HepG2 (cell line): Measurements from ENCODE around the gene LYRM4. TPM values are rescaled to one million over a fixed set of nuclear protein-coding genes. Genes with fewer than 3 reads are reported as not detected.

ENCODE experiments used
- ATAC-seq: fragments of 200-7000 bp; cut with Tn5 transposase; 3 replicates; pipeline ENCODE4 v1.9.1; 2020; ENCODE audit warnings: mild to moderate bottlenecking, moderate library complexity
- BruUV-seq: library from RNA; stranded (reverse); fragments of 400-500 nt; replicated peaks from 2 replicates; lab custom pipeline; 2021; lab: Mats Ljungman, UMichigan
- CTCF ChIA-PET: fragments of 300-600 bp; formaldehyde crosslinking; extraction: SDS; loops from one replicate; lab custom pipeline; 2021; ENCODE audit warnings: low total read pairs, inconsistent platforms, low intra/inter-chr PET ratio; lab: Yijun Ruan, JAX
- POLR2A ChIA-PET: fragments of 350-600 bp; sonication (Branson Sonifier 250); formaldehyde crosslinking; loops from one replicate; lab custom pipeline; 2020; ENCODE audit warnings: antibody characterized with exemption, inconsistent platforms; lab: Yijun Ruan, JAX
- DNase-seq: peaks from one replicate; pipeline ENCODE4 v3.0.0-alpha.2; 2015; ENCODE audit warnings: low spot score
- FAIRE-seq: peaks from 3 replicates; lab custom pipeline; 2011; peaks lifted over from hg19 to GRCh38; lab: Jason Lieb, UNC
- H2AFZ ChIP-seq: one replicate; pipeline ENCODE4 v1.6.1; 2011; ENCODE audit warnings: low read length, inconsistent platforms
- H3K27ac ChIP-seq: fragments of 300-600 bp; 3 replicates; pipeline ENCODE4 v1.8.0; 2011; ENCODE audit warnings: mixed run types, mild to moderate bottlenecking, mixed read lengths, low read length, inconsistent platforms; ENCODE audit not compliant: insufficient read depth; ENCODE audit errors: extremely low read length
- H3K27me3 ChIP-seq, 2 experiments: fragments of 200-600 bp in 1 of 2; 2 replicates in 1 of 2; 3 replicates in 1 of 2; pipeline versions ENCODE4 v1.6.0 to v1.8.0; 2011; ENCODE audit warnings: low read length in 2 of 2, mild to moderate bottlenecking in 2 of 2, moderate library complexity in 2 of 2, inconsistent platforms in 1 of 2; ENCODE audit not compliant: insufficient read depth in 2 of 2, control insufficient read depth in 1 of 2
- H3K36me3 ChIP-seq, 2 experiments: fragments of 200-600 bp in 1 of 2; replicated peaks in 1 of 2; 2 replicates in 1 of 2; 3 replicates in 1 of 2; pipeline versions ENCODE4 v1.5.1 to v1.8.0; 2011; ENCODE audit warnings: low read length in 2 of 2, inconsistent platforms in 1 of 2; ENCODE audit not compliant: insufficient read depth in 2 of 2, control insufficient read depth in 1 of 2
- H3K4me1 ChIP-seq: 2 replicates; pipeline ENCODE4 v1.5.1; 2012; ENCODE audit warnings: low read length, inconsistent platforms; ENCODE audit not compliant: insufficient read depth
- H3K4me2 ChIP-seq: 2 replicates; pipeline ENCODE4 v1.6.0; 2011; ENCODE audit warnings: low read depth, low read length, inconsistent platforms
- H3K4me3 ChIP-seq, 3 experiments: fragments of 200-600 bp in 1 of 3; sonication (generic), shearing (Covaris generic) in 1 of 3; replicated peaks in 1 of 3; 2 replicates each; pipeline ENCODE4 v1.5.1; 2011 to 2016; ENCODE audit warnings: low read length in 3 of 3, inconsistent platforms in 2 of 3, low read depth in 2 of 3, mild to moderate bottlenecking in 2 of 3, control low read depth in 1 of 3, mixed read lengths in 1 of 3; ENCODE audit not compliant: insufficient read depth in 1 of 3
- H3K79me2 ChIP-seq: one replicate; pipeline ENCODE4 v1.6.1; 2011; ENCODE audit warnings: low read length, inconsistent platforms; ENCODE audit not compliant: insufficient read depth
- H3K9ac ChIP-seq: 2 replicates; pipeline ENCODE4 v1.6.0; 2011; ENCODE audit warnings: mild to moderate bottlenecking, low read depth, low read length, inconsistent platforms; ENCODE audit not compliant: insufficient read depth
- H3K9me3 ChIP-seq: 2 replicates; pipeline ENCODE4 v1.5.1; 2012; ENCODE audit warnings: mild to moderate bottlenecking, low read length
- H4K20me1 ChIP-seq: 2 replicates; pipeline ENCODE4 v1.6.0; 2011; ENCODE audit warnings: inconsistent platforms, mild to moderate bottlenecking, low read length, moderate library complexity; ENCODE audit not compliant: insufficient read depth
- HIVEP1 ChIP-seq: sonication (generic); formaldehyde crosslinking; IDR thresholded peaks from 2 replicates; pipeline ENCODE4 v1.4.0; 2020; ENCODE audit warnings: mild to moderate bottlenecking, missing genetic modification reagents
- ISL2 ChIP-seq: sonication (generic); formaldehyde crosslinking; IDR thresholded peaks from 2 replicates; pipeline ENCODE4 v1.5.0; 2020; ENCODE audit warnings: missing genetic modification reagents
- JUNB ChIP-seq: sonication (generic); formaldehyde crosslinking; IDR thresholded peaks from 2 replicates; pipeline ENCODE4 v1.8.0; 2022; ENCODE audit warnings: missing genetic modification reagents, mild to moderate bottlenecking, borderline replicate concordance
- MAFF ChIP-seq: IDR thresholded peaks from 2 replicates; pipeline ENCODE4 v1.6.1; 2011; ENCODE audit warnings: low read depth, low read length, improper control_type of control experiment
- MAFK ChIP-seq, 2 experiments: IDR thresholded peaks in 1 of 2; conservative IDR thresholded peaks in 1 of 2; 2 replicates each; pipeline ENCODE4 v1.6.1; 2011; ENCODE audit warnings: improper control_type of control experiment in 2 of 2, low read length in 2 of 2
- SALL2 ChIP-seq: sonication (generic); formaldehyde crosslinking; IDR thresholded peaks from 2 replicates; pipeline ENCODE4 v1.8.1; 2023; ENCODE audit warnings: mild to moderate bottlenecking, missing genetic modification reagents, inconsistent platforms
- SMAD1 ChIP-seq: sonication (generic); formaldehyde crosslinking; IDR thresholded peaks from 2 replicates; pipeline ENCODE4 v1.4.0; 2020; ENCODE audit warnings: missing genetic modification reagents, low read depth, mild to moderate bottlenecking, borderline replicate concordance
- XRCC5 ChIP-seq: fragments of 200-400 bp; formaldehyde crosslinking; optimal IDR thresholded peaks from 2 replicates; pipeline ENCODE3; 2017; ENCODE audit warnings: mild to moderate bottlenecking, low read length
- ZBTB20 ChIP-seq: sonication (generic); formaldehyde crosslinking; IDR thresholded peaks from 2 replicates; pipeline ENCODE4 v1.8.1; 2023; ENCODE audit warnings: missing genetic modification reagents, low read depth, mild to moderate bottlenecking, borderline replicate concordance
- ZBTB38 ChIP-seq: sonication (generic); formaldehyde crosslinking; IDR thresholded peaks from 2 replicates; pipeline ENCODE4 v1.5.1; 2020; ENCODE audit warnings: mild to moderate bottlenecking, missing genetic modification reagents
- ZMYM3 ChIP-seq: sonication (generic); formaldehyde crosslinking; IDR thresholded peaks from 2 replicates; pipeline ENCODE4 v1.5.1; 2020; ENCODE audit warnings: mild to moderate bottlenecking, missing genetic modification reagents
- ZNF101 ChIP-seq: sonication (generic); formaldehyde crosslinking; IDR thresholded peaks from 2 replicates; pipeline ENCODE4 v1.4.0; 2020; ENCODE audit warnings: mild to moderate bottlenecking, low read depth, missing genetic modification reagents, borderline replicate concordance
- ZNF44 ChIP-seq: sonication (generic); formaldehyde crosslinking; IDR thresholded peaks from 2 replicates; pipeline ENCODE4 v1.5.1; 2020; ENCODE audit warnings: mild to moderate bottlenecking, missing genetic modification reagents
- ZNF501 ChIP-seq: sonication (generic); formaldehyde crosslinking; IDR thresholded peaks from 2 replicates; pipeline ENCODE4 v1.5.1; 2020; ENCODE audit warnings: mild to moderate bottlenecking, moderate library complexity, missing genetic modification reagents
- WGBS: methylation state at CpG from one replicate; pipeline ENCODE4 v1.1.6; 2017; ENCODE audit warnings: low lambda C conversion rate; 5-methylcytosine and 5-hydroxymethylcytosine counted together
- in situ Hi-C: cut with HindIII; loops from 2 replicates; pipeline ENCODE4 v1.10.0; 2017; ENCODE audit warnings: low pct_unique_long_range_greater_than_20kb; ENCODE audit not compliant: extremely low pct_ligation_motif_present
- intact Hi-C: fragments of 100-400 bp; cut with micrococcal nuclease; formaldehyde crosslinking; loops from one replicate; pipeline ENCODE4 v1.10.0; 2022; ENCODE audit not compliant: unreplicated experiment
- polyA plus RNA-seq, 8 experiments: library from polyadenylated mRNA; depleted of rRNA in 3 of 8; stranded (reverse) in 7 of 8; unstranded in 1 of 8; fragments of >200 nt; fragmentation: Illumina TruSeq in 4 of 8; extraction: Trizol in 4 of 8; gene quantifications; 2 replicates each; pipeline versions ENCODE4 v1.2.1 to v1.2.3, GENCODE V29; 2011 to 2016; ENCODE audit warnings: low read depth in 4 of 8, missing spikeins in 1 of 8, mixed read lengths in 1 of 8; ENCODE audit not compliant: insufficient read depth in 1 of 8
- total RNA-seq, 5 experiments: library from RNA; depleted of rRNA; stranded (reverse); fragments of >200 nt; fragmentation: Illumina TruSeq; extraction: Trizol; gene quantifications; 2 replicates each; pipeline ENCODE4 v1.2.3, GENCODE V29; 2016; ENCODE audit warnings: low read depth in 1 of 5
- TF ChIP-seq, protein P1 (sequence below): sonication (generic); formaldehyde crosslinking; IDR thresholded peaks from 2 replicates; pipeline ENCODE4 v1.8.1; 2023; ENCODE audit warnings: missing genetic modification reagents, inconsistent platforms, borderline replicate concordance
- TF ChIP-seq, protein P2 (sequence below): sonication (generic); formaldehyde crosslinking; IDR thresholded peaks from 2 replicates; pipeline ENCODE4 v1.5.0; 2020; ENCODE audit warnings: missing genetic modification reagents

LYRM4 gene
- total and polyA plus RNA-seq, 2 of the 13 experiments (the other 11 are each of a cell fraction or from before 2014, with no cell fraction given) = 64.6 to 67.5 TPM

DNA sequence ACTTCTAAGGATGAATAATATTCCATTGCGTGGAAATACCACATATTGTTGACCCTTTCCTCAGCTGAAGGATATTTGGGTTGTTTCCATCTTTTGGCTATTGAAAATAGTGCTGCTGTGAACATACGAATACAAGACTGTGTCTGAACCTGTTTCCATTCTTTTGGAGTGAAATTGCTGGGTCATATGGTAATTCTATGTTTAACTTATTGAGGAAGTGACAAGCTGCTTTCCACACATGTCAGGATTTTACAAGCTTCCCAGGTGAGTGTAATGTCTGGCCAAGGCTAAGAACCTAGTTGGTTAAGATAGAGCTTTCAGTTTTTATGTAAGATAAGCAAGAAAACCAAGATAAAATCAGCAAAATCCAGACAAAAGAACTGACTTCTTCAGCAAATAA is 126.8 kb downstream of the LYRM4 start (continued):
- TF ChIP-seq, protein P1, sequence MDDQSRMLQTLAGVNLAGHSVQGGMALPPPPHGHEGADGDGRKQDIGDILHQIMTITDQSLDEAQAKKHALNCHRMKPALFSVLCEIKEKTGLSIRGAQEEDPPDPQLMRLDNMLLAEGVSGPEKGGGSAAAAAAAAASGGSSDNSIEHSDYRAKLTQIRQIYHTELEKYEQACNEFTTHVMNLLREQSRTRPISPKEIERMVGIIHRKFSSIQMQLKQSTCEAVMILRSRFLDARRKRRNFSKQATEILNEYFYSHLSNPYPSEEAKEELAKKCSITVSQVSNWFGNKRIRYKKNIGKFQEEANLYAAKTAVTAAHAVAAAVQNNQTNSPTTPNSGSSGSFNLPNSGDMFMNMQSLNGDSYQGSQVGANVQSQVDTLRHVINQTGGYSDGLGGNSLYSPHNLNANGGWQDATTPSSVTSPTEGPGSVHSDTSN (CRISPR knock-in tag) = no peak
- no peak for TF ChIP-seq ISL2 (CRISPR knock-in tag)

DNA sequence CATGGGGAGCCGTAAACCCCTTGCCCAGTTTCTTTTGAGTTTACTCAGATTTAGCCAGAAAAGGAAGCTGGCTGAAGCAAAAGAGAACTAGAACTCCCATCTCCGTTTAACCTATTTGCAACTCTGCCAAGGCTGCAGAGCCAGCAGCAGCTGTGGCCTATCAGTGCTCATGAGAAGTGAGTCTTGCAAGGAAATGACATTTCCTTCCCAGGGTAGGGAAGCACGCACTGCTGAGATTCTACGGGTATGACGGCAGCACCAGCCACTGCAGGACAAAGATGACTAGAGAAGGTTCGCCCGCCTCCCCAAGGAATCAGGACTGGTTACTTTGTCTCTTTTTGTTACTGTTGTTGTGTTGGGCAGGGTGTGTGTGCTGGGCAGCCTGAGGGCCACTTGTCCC is 128.0 kb downstream of the LYRM4 start:
- CTCF ChIA-PET = no interaction called here
- intact Hi-C loops = no loop called here

DNA sequence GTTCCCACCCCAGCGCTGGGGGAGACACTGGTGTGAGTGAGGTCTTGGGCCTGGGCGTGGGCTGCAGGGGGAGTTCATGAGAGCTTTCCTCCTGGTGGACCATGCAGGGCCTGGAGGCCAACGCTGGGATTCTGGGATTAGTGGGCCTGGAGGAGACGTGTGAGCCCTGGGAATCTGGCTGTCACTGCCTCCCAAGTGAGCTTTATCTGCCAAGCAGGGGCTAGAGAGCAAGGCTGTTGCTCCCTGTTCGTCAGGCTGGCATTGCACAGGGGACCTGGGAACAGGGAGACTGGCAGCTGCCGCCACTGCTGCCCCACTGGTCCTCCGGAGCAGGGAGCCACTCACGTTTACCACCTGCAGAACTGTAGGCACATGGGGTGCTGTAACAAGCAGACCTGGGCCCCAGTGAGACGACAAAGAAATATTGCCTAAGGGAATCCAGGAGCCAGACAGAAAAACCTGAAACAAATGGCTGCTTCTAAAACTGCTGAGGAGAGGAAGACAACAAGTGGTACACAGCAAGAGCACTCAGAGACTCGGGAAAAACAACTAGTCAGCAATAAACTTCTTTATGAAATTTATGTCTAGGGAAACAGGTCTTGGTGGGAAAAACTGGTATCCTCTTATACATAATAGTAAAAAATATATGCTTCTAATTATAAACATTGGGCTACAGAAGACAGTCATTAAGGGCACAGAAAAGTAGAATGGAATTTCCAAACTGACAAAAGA is 130.4 kb downstream of the LYRM4 start:
- POLR2A ChIA-PET = no interaction called here
- Histone ChIP-seq H3K4me1 (peaks cover 15% of the 10 kb centered on the region), H3K36me3 (no peaks in the 10 kb centered on the region; a peak in 3 of 5 replicates), H3K9me3 (no peaks in the 10 kb centered on the region), H3K4me3 (no peak overlapping the region), H3K4me2 (no peak overlapping the region), H4K20me1 (no peaks in the 10 kb centered on the region), H3K79me2 (no peaks in the 10 kb centered on the region), H3K27ac (no peak overlapping the region), H3K9ac (no peak overlapping the region), H2AFZ (no peak overlapping the region), H3K27me3 (no peaks in the 10 kb centered on the region)
- FAIRE-seq = no peak
- intact Hi-C loops (no loop called here), in situ Hi-C loops (no loop called here)
- BruUV-seq = no TSS peak
- WGBS = 93% methylated on average over 9 of the region's 10 CpGs
- CTCF ChIA-PET = no interaction called here
- no peak for ATAC-seq
- no peak for DNase-seq
- TF ChIP-seq, protein P2, sequence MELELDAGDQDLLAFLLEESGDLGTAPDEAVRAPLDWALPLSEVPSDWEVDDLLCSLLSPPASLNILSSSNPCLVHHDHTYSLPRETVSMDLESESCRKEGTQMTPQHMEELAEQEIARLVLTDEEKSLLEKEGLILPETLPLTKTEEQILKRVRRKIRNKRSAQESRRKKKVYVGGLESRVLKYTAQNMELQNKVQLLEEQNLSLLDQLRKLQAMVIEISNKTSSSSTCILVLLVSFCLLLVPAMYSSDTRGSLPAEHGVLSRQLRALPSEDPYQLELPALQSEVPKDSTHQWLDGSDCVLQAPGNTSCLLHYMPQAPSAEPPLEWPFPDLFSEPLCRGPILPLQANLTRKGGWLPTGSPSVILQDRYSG = no peak
- TF ChIP-seq ZNF501 (CRISPR knock-in tag) = no peak
- no peak for TF ChIP-seq ZBTB38 (CRISPR knock-in tag)
- TF ChIP-seq SALL2 (CRISPR knock-in tag) = no peak
- no peak for TF ChIP-seq JUNB (CRISPR knock-in tag)
- no peak for TF ChIP-seq ZNF101
- peak; percentile 95 to 97 for TF ChIP-seq MAFK (conservative IDR thresholded peaks at IDR 0.05 in 1 of 2, IDR thresholded peaks at IDR 0.05 in 1 of 2; ENCODE audit: low read length in 2 of 2)
- TF ChIP-seq ZNF44 (CRISPR knock-in tag) = no peak
- TF ChIP-seq SMAD1 (CRISPR knock-in tag) = no peak
- peak; percentile 96 for TF ChIP-seq MAFF
- TF ChIP-seq XRCC5 = no peak
- no peak for TF ChIP-seq ZMYM3

More for the DNA sequence above, 128.0 kb downstream of the LYRM4 start:
- ATAC-seq (no peak), FAIRE-seq (no peak), DNase-seq (no peak)
- POLR2A ChIA-PET = no interaction called here
- Histone ChIP-seq H3K79me2 (no peaks in the 10 kb centered on the region), H3K4me2 (no peak overlapping the region), H3K9me3 (no peaks in the 10 kb centered on the region), H3K9ac (no peak overlapping the region), H3K4me1 (no peaks in the 10 kb centered on the region), H3K4me3 (no peak overlapping the region), H3K27ac (no peak overlapping the region), H3K27me3 (no peaks in the 10 kb centered on the region), H2AFZ (no peak overlapping the region), H3K36me3 (no peaks in the 10 kb centered on the region; a peak in 4 of 5 replicates), H4K20me1 (no peaks in the 10 kb centered on the region)
- in situ Hi-C loops = no loop called here
- TF ChIP-seq HIVEP1 (CRISPR knock-in tag) = 0 out of 2 replicates have a peak, but pooled peaks have one; percentile 22
- TF ChIP-seq ZBTB20 (CRISPR knock-in tag) = no peak
- 88% methylated on average over 7 of the region's 7 CpGs for WGBS
- BruUV-seq = no TSS peak
